ENCODE data around the gene YAF2.
A peak's percentile ranks its signal among the peaks of the same experiment; 100 is the strongest.

YAF2 gene

GRCh38 chr12:42166501-42166900 lies 71.5 kb downstream of the YAF2 start:
- CTCF ChIA-PET, result interaction anchor here (0.7 to 0.9 kb wide), 2 partner anchors 74 to 1484 kb away, joined by 3 to 4 read pairs; no protein-coding TSS in a partner anchor
- Mint-ChIP-seq H3K27ac (no peak overlapping the region), H3K4me3 (no peak overlapping the region), H3K27me3 (no peaks in the 10 kb centered on the region), H3K36me3 (peaks cover 12% of the 10 kb centered on the region), H3K4me1 (peaks cover 5% of the 10 kb centered on the region), H3K9me3 (no peaks in the 10 kb centered on the region)
- no peak for DNase-seq

- no peaks in the 10 kb centered on the region for H3K27me3 Mint-ChIP-seq
- peaks cover 5% of the 10 kb centered on the region for H3K4me1 Mint-ChIP-seq
- CTCF ChIA-PET, result no interaction called here
- DNase-seq, result no peak
- peaks cover 14% of the 10 kb centered on the region for H3K36me3 Mint-ChIP-seq
- H3K4me3 Mint-ChIP-seq, result no peak overlapping the region
- no peak overlapping the region for H3K27ac Mint-ChIP-seq
- H3K9me3 Mint-ChIP-seq, result no peaks in the 10 kb centered on the region
Observed at GRCh38 chr12:42163913-42164312, 74.1 kb downstream of the YAF2 start.

GRCh38 chr12:42162965-42163364 lies 75.1 kb downstream of the YAF2 start:
- Mint-ChIP-seq H3K4me3 (no peak overlapping the region), H3K27ac (no peak overlapping the region), H3K9me3 (no peaks in the 10 kb centered on the region), H3K36me3 (peaks cover 13% of the 10 kb centered on the region), H3K27me3 (no peaks in the 10 kb centered on the region), H3K4me1 (peaks cover 5% of the 10 kb centered on the region)
- CTCF ChIA-PET, result no interaction called here
- no peak for DNase-seq

GRCh38 chr12:42162193-42162592 lies 75.9 kb downstream of the YAF2 start:
- H3K27me3 Mint-ChIP-seq, result no peaks in the 10 kb centered on the region
- H3K36me3 Mint-ChIP-seq, result peaks cover 13% of the 10 kb centered on the region
- no peak overlapping the region for H3K27ac Mint-ChIP-seq
- DNase-seq, result no peak
- no peaks in the 10 kb centered on the region for H3K9me3 Mint-ChIP-seq
- peaks cover 5% of the 10 kb centered on the region for H3K4me1 Mint-ChIP-seq
- CTCF ChIA-PET, result interaction anchor here (1.7 kb wide), 1 partner anchor 210 kb away, joined by 7 read pairs; no protein-coding TSS in a partner anchor
- no peak overlapping the region for H3K4me3 Mint-ChIP-seq

GRCh38 chr12:42161529-42161928 lies 76.5 kb downstream of the YAF2 start:
- H3K27me3 Mint-ChIP-seq, result no peaks in the 10 kb centered on the region
- CTCF ChIA-PET, result interaction anchor here (1.7 kb wide), 1 partner anchor 210 kb away, joined by 7 read pairs; no protein-coding TSS in a partner anchor

GRCh38 chr12:42156232-42156631 lies 81.8 kb downstream of the YAF2 start:
- DNase-seq, result no peak
- no peaks in the 10 kb centered on the region for H3K4me1 Mint-ChIP-seq
- H3K36me3 Mint-ChIP-seq, result peaks cover 8% of the 10 kb centered on the region
- CTCF ChIA-PET, result no interaction called here
- no peak overlapping the region for H3K4me3 Mint-ChIP-seq
- no peak overlapping the region for H3K27ac Mint-ChIP-seq
- H3K9me3 Mint-ChIP-seq, result no peaks in the 10 kb centered on the region
- no peaks in the 10 kb centered on the region for H3K27me3 Mint-ChIP-seq

More at GRCh38 chr12:42161529-42161928, 76.5 kb downstream of the YAF2 start:
- no peak for DNase-seq
- H3K27ac Mint-ChIP-seq, result no peak overlapping the region
- H3K9me3 Mint-ChIP-seq, result no peaks in the 10 kb centered on the region
- peaks cover 5% of the 10 kb centered on the region for H3K4me1 Mint-ChIP-seq
- H3K4me3 Mint-ChIP-seq, result no peak overlapping the region
- H3K36me3 Mint-ChIP-seq, result peaks cover 12% of the 10 kb centered on the region

- DNase-seq, result no peak
- Mint-ChIP-seq H3K36me3 (peaks cover under 1% of the 10 kb centered on the region), H3K4me3 (peak overlapping the region; percentile 76), H3K27me3 (peaks cover 3% of the 10 kb centered on the region), H3K4me1 (peaks cover 35% of the 10 kb centered on the region), H3K27ac (peak overlapping the region; percentile 60), H3K9me3 (no peaks in the 10 kb centered on the region)
- CTCF ChIA-PET, result interaction anchor here (0.6 to 1.0 kb wide), 2 partner anchors 89 to 187 kb away, joined by 3 to 4 read pairs; no protein-coding TSS in a partner anchor
Observed at GRCh38 chr12:42145552-42146215, 92.4 kb downstream of the YAF2 start.

- Mint-ChIP-seq H3K27ac (peak overlapping the region; percentile 60), H3K36me3 (peaks cover 4% of the 10 kb centered on the region)
Observed at GRCh38 chr12:42145197-42145549, 92.9 kb downstream of the YAF2 start.

GRCh38 chr12:42144408-42145196 lies 93.4 kb downstream of the YAF2 start, which contains the start of gene GXYLT1:
GXYLT1 (minus strand) TSS chr12:42144874; CDS start chr12:42144646, 228 bp downstream.
- H3K4me1 Mint-ChIP-seq, result peaks cover 38% of the 10 kb centered on the region
- CTCF ChIA-PET, result interaction anchor here (0.6 to 1.0 kb wide), 2 partner anchors 90 to 188 kb away, joined by 3 to 4 read pairs; no protein-coding TSS in a partner anchor

More at GRCh38 chr12:42145197-42145549, 92.9 kb downstream of the YAF2 start:
- Mint-ChIP-seq H3K4me1 (peaks cover 38% of the 10 kb centered on the region), H3K27me3 (peaks cover 3% of the 10 kb centered on the region), H3K9me3 (no peaks in the 10 kb centered on the region), H3K4me3 (peak overlapping the region; percentile 76)
- peak; percentile 22 for DNase-seq
- CTCF ChIA-PET, result interaction anchor here (0.6 to 1.0 kb wide), 2 partner anchors 89 to 187 kb away, joined by 3 to 4 read pairs; no protein-coding TSS in a partner anchor

GRCh38 chr12:42144158-42144407 lies 94.0 kb downstream of the YAF2 start:
- CTCF ChIA-PET, result no interaction called here
- Mint-ChIP-seq H3K27me3 (peaks cover 3% of the 10 kb centered on the region), H3K27ac (peak overlapping the region; percentile 87), H3K4me1 (peaks cover 38% of the 10 kb centered on the region), H3K4me3 (peak overlapping the region; percentile 96), H3K36me3 (peaks cover 4% of the 10 kb centered on the region), H3K9me3 (no peaks in the 10 kb centered on the region)
- DNase-seq, result no peak

More at GRCh38 chr12:42144408-42145196, 93.4 kb downstream of the YAF2 start, which contains the start of gene GXYLT1:
- Mint-ChIP-seq H3K4me3 (peak within 1 kb of the TSS; percentile 96), H3K36me3 (peaks cover 4% of the 10 kb centered on the region), H3K27ac (peak within 1 kb of the TSS; percentile 87), H3K9me3 (no peaks in the 10 kb centered on the region), H3K27me3 (peaks cover 3% of the 10 kb centered on the region)
- peak; percentile 81 for DNase-seq

GRCh38 chr12:42143452-42144157 lies 94.4 kb downstream of the YAF2 start:
- Mint-ChIP-seq H3K4me1 (peaks cover 38% of the 10 kb centered on the region), H3K27me3 (peaks cover 3% of the 10 kb centered on the region), H3K9me3 (no peaks in the 10 kb centered on the region), H3K27ac (peak overlapping the region; percentile 87), H3K4me3 (peak overlapping the region; percentile 96), H3K36me3 (peaks cover 4% of the 10 kb centered on the region)
- CTCF ChIA-PET, result interaction anchor here (1.2 kb wide), 1 partner anchor 89 kb away, joined by 3 read pairs; no protein-coding TSS in a partner anchor
- DNase-seq, result no peak

- CTCF ChIA-PET, result interaction anchor here (0.7 to 1.2 kb wide), 2 partner anchors 44 to 91 kb away, joined by 3 read pairs; no protein-coding TSS in a partner anchor
- Mint-ChIP-seq H3K9me3 (no peaks in the 10 kb centered on the region), H3K27ac (no peak overlapping the region), H3K36me3 (peaks cover 4% of the 10 kb centered on the region), H3K27me3 (peaks cover 3% of the 10 kb centered on the region), H3K4me3 (no peak overlapping the region), H3K4me1 (peaks cover 38% of the 10 kb centered on the region)
- no peak for DNase-seq
Observed at GRCh38 chr12:42141981-42142606, 96.0 kb downstream of the YAF2 start.

GRCh38 chr12:42140901-42141300 lies 97.1 kb downstream of the YAF2 start:
- Mint-ChIP-seq H3K27ac (no peak overlapping the region), H3K4me3 (no peak overlapping the region), H3K36me3 (peaks cover 4% of the 10 kb centered on the region), H3K4me1 (peaks cover 34% of the 10 kb centered on the region), H3K9me3 (no peaks in the 10 kb centered on the region), H3K27me3 (peaks cover 3% of the 10 kb centered on the region)
- CTCF ChIA-PET, result no interaction called here
- no peak for DNase-seq

Data from activated naive CD4-positive, alpha-beta T cell treated with anti-CD3 and anti-CD28 coated beads, Interleukin-2, amount 10 ng/mL, durations not matched to agents 7 days and 5 days (primary cell).